ENCODE measurements around the gene CLIP4. TPM values are rescaled to one million over a fixed set of nuclear protein-coding genes. Genes with fewer than 3 reads are reported as not detected.

CLIP4 gene
- total RNA-seq, 2 experiments from 2014 or later: not detected

- ChIA-PET POLR2A (no interaction called here), CTCF (ENCODE audit: unreplicated experiment) (no interaction called here)
- Histone ChIP-seq H3K9me2 (ENCODE audit: insufficient read depth, low read length) (no peaks in the 10 kb centered on the region), H2AFZ (ENCODE audit: low read length) (no peak overlapping the region), H3K36me3 (ENCODE audit: insufficient read depth, low read length) (no peaks in the 10 kb centered on the region), H3K4me1 (ENCODE audit: insufficient read depth, low read length, poor library complexity, severe bottlenecking) (no peaks in the 10 kb centered on the region), H3K27ac (ENCODE audit: low read depth, low read length, poor library complexity, severe bottlenecking) (no peak overlapping the region), H4K20me1 (ENCODE audit: insufficient read depth, low read length) (no peaks in the 10 kb centered on the region), H3K9me3 (ENCODE audit: low read length) (no peaks in the 10 kb centered on the region), H3K79me2 (ENCODE audit: insufficient read depth, low read depth, low read length) (no peaks in the 10 kb centered on the region), H3K4me3 (ENCODE audit: low read depth, low read length, poor library complexity, severe bottlenecking) (no peak overlapping the region), H3K4me2 (ENCODE audit: low read length) (no peak overlapping the region)
- BruUV-seq (replicated peaks): no TSS peak
- no peak for DNase-seq (ENCODE audit: low spot score)
- TF ChIP-seq, protein P1, sequence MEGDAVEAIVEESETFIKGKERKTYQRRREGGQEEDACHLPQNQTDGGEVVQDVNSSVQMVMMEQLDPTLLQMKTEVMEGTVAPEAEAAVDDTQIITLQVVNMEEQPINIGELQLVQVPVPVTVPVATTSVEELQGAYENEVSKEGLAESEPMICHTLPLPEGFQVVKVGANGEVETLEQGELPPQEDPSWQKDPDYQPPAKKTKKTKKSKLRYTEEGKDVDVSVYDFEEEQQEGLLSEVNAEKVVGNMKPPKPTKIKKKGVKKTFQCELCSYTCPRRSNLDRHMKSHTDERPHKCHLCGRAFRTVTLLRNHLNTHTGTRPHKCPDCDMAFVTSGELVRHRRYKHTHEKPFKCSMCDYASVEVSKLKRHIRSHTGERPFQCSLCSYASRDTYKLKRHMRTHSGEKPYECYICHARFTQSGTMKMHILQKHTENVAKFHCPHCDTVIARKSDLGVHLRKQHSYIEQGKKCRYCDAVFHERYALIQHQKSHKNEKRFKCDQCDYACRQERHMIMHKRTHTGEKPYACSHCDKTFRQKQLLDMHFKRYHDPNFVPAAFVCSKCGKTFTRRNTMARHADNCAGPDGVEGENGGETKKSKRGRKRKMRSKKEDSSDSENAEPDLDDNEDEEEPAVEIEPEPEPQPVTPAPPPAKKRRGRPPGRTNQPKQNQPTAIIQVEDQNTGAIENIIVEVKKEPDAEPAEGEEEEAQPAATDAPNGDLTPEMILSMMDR (conservative IDR thresholded peaks at IDR 0.05; ENCODE audit: low read length): no peak
- no peak for TF ChIP-seq EZH2phosphoT487 (IDR thresholded peaks at IDR 0.05; ENCODE audit: borderline replicate concordance, low read depth, low read length)
- intact Hi-C loops (cut with micrococcal nuclease; ENCODE audit: unreplicated experiment): loop anchor here (1.0 to 2.0 kb wide), 2 partner anchors 33 to 374 kb away; no protein-coding TSS in a partner anchor
Observed at GRCh38 chr2:29195796-29196195, 80.6 kb downstream of the CLIP4 start.

DNA sequence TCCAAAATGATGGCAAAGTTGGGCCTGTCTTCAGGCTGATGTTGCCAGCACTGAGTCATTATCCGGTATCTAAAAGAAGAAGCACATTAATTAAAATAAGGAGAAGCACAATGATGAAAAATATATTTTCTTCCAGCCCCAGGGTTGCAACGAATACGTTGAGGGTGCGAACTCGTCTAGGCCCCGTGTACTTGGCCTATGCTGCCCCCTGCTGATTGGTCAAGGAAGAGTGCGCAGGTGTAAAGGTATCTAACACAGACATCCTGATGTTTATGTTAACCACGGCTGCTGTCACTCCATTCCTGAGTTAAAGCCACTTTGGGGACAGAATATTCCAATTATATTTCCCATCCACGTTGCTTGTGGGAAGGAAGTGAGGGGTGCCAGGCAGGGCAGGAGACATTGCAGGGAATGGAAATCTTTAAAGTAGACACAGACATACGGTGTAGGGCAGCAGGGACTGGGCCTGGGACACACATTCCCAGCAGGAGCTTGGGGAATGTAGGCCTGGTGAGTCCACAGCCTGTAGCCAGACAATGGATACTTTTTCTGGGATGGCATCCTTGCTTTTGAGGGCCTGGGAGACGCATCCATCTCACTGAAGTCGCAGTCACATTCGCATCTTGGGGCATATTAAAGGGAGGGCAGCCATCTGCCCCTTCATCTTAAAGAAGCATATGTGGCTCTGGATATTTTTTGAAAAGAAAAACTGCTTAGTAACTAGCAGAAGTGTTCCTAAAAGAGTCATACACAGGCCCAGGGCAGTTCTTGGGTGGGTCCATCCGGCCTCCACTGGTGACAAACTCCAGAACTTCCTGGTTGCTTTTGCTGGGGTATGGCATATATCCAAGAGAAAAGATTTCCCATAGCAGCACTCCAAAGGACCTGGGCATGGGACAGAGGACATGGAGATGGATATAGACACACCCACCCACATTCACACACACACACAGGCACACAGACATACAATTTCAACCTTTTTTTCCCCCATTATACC, 81.9 kb downstream of the CLIP4 start:
- Histone ChIP-seq H3K4me2 (ENCODE audit: low read length) (no peak overlapping the region), H3K4me1 (ENCODE audit: insufficient read depth, low read length, poor library complexity, severe bottlenecking) (no peaks in the 10 kb centered on the region), H3K9me3 (ENCODE audit: low read length) (no peaks in the 10 kb centered on the region), H3K79me2 (ENCODE audit: insufficient read depth, low read depth, low read length) (no peaks in the 10 kb centered on the region), H3K9me2 (ENCODE audit: insufficient read depth, low read length) (no peaks in the 10 kb centered on the region), H3K4me3 (ENCODE audit: low read depth, low read length, poor library complexity, severe bottlenecking) (no peak overlapping the region), H3K36me3 (ENCODE audit: insufficient read depth, low read length) (no peaks in the 10 kb centered on the region), H3K27ac (ENCODE audit: low read depth, low read length, poor library complexity, severe bottlenecking) (no peak overlapping the region), H2AFZ (ENCODE audit: low read length) (no peak overlapping the region), H4K20me1 (ENCODE audit: insufficient read depth, low read length) (no peaks in the 10 kb centered on the region)
- POLR2A ChIA-PET: no interaction called here
- CTCF ChIA-PET (ENCODE audit: unreplicated experiment): no interaction called here
- intact Hi-C loops (cut with micrococcal nuclease; ENCODE audit: unreplicated experiment): loop anchor here (1.0 to 2.0 kb wide), 3 partner anchors 34 to 376 kb away; no protein-coding TSS in a partner anchor
- no TSS peak for BruUV-seq (replicated peaks)
- no peak for TF ChIP-seq EZH2phosphoT487 (IDR thresholded peaks at IDR 0.05; ENCODE audit: borderline replicate concordance, low read depth, low read length)
- TF ChIP-seq, protein P1 (conservative IDR thresholded peaks at IDR 0.05; ENCODE audit: low read length): peak; percentile 93
- DNase-seq (ENCODE audit: low spot score): peak; percentile 66

DNA sequence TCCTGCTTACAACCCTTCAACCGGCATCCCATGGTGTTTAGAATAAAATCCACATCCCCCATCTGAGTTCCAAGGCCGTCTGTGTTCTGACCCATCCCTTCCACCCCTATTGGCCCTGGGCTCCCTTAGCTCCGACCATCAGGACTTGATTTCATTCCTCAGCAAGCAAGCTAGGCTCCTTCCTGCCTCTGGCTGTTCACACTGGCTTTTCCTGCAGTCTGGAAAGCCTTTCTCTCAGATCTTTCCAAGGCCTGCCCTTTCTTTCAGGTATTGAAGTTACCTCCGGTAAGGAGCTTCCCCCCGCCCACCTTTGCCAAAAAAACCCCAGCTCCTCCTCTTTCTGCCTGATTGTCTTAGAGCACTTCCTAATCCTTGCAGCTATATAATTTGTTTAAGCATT, 86.8 kb downstream of the CLIP4 start:
- H4K20me1 ChIP-seq (ENCODE audit: insufficient read depth, low read length): no peaks in the 10 kb centered on the region
- H3K4me2 ChIP-seq (ENCODE audit: low read length): no peak overlapping the region
- H3K9me2 ChIP-seq (ENCODE audit: insufficient read depth, low read length): no peaks in the 10 kb centered on the region
- TF ChIP-seq, protein P1 (conservative IDR thresholded peaks at IDR 0.05; ENCODE audit: low read length): no peak
- TF ChIP-seq EZH2phosphoT487 (IDR thresholded peaks at IDR 0.05; ENCODE audit: borderline replicate concordance, low read depth, low read length): no peak
- DNase-seq (ENCODE audit: low spot score): no peak
- H2AFZ ChIP-seq (ENCODE audit: low read length): no peak overlapping the region
- no peaks in the 10 kb centered on the region for H3K36me3 ChIP-seq (ENCODE audit: insufficient read depth, low read length)
- no peak overlapping the region for H3K4me3 ChIP-seq (ENCODE audit: low read depth, low read length, poor library complexity, severe bottlenecking)
- H3K9me3 ChIP-seq (ENCODE audit: low read length): no peaks in the 10 kb centered on the region
- intact Hi-C loops (cut with micrococcal nuclease; ENCODE audit: unreplicated experiment): no loop called here
- BruUV-seq (replicated peaks): no TSS peak
- ChIA-PET POLR2A (interaction anchor here (1.3 kb wide), 1 partner anchor 8 kb away, joined by 3 read pairs; no protein-coding TSS in a partner anchor), CTCF (ENCODE audit: unreplicated experiment) (no interaction called here)
- H3K4me1 ChIP-seq (ENCODE audit: insufficient read depth, low read length, poor library complexity, severe bottlenecking): no peaks in the 10 kb centered on the region
- H3K79me2 ChIP-seq (ENCODE audit: insufficient read depth, low read depth, low read length): no peaks in the 10 kb centered on the region
- no peak overlapping the region for H3K27ac ChIP-seq (ENCODE audit: low read depth, low read length, poor library complexity, severe bottlenecking)

All from OCI-LY7 (cell line).